Trophoblast cell (in vitro differentiated cells and primary cell): ENCODE measurements around the gene EFNA4.
A peak's percentile ranks its signal among the peaks of the same experiment; 100 is the strongest.

Experiments used
- DNase-seq, 2 donors: peaks; one replicate each; pipeline ENCODE4 v3.0.0-alpha.2; 2016
- H2AFZ ChIP-seq: 2 replicates; pipeline ENCODE4 v1.6.1; 2013; ENCODE audit warnings: low read length, moderate library complexity, mild to moderate bottlenecking; ENCODE audit not compliant: insufficient read depth, poor library complexity
- H2AK5ac ChIP-seq: 2 replicates; pipeline ENCODE4 v1.6.1; 2013; ENCODE audit warnings: mild to moderate bottlenecking, low read length
- H2BK120ac ChIP-seq: 2 replicates; pipeline ENCODE4 v1.6.1; 2013; ENCODE audit warnings: low read length, mild to moderate bottlenecking, moderate library complexity; ENCODE audit not compliant: insufficient read depth, poor library complexity
- H2BK12ac ChIP-seq: 2 replicates; pipeline ENCODE4 v1.6.1; 2013; ENCODE audit warnings: mild to moderate bottlenecking, low read length, moderate library complexity
- H2BK5ac ChIP-seq: 2 replicates; pipeline ENCODE4 v1.6.1; 2013; ENCODE audit warnings: low read length, low read depth, moderate library complexity, mild to moderate bottlenecking; ENCODE audit not compliant: poor library complexity
- H3K14ac ChIP-seq: 2 replicates; pipeline ENCODE4 v1.6.1; 2013; ENCODE audit warnings: mild to moderate bottlenecking, low read length
- H3K18ac ChIP-seq: 2 replicates; pipeline ENCODE4 v1.6.1; 2013; ENCODE audit warnings: mild to moderate bottlenecking, low read length
- H3K23ac ChIP-seq: 2 replicates; pipeline ENCODE4 v1.6.1; 2013; ENCODE audit warnings: low read length
- H3K27ac ChIP-seq: 2 replicates; pipeline ENCODE4 v1.5.1; 2013; ENCODE audit warnings: low read depth, mild to moderate bottlenecking, inconsistent platforms, low read length, moderate library complexity
- H3K27me3 ChIP-seq: 2 replicates; pipeline ENCODE4 v1.6.1; 2013; ENCODE audit warnings: inconsistent platforms, mild to moderate bottlenecking, low read length, moderate library complexity; ENCODE audit not compliant: insufficient read depth
- H3K36me3 ChIP-seq, 2 experiments: 1 replicate in 1 of 2; 2 replicates in 1 of 2; pipeline ENCODE4 v1.6.1; 2013; ENCODE audit warnings: low read length in 2 of 2, mild to moderate bottlenecking in 2 of 2, moderate library complexity in 1 of 2; ENCODE audit not compliant: insufficient read depth in 2 of 2, control insufficient read depth in 1 of 2
- H3K4ac ChIP-seq: 2 replicates; pipeline ENCODE4 v1.6.1; 2013; ENCODE audit warnings: low read depth, mild to moderate bottlenecking, low read length, moderate library complexity
- H3K4me1 ChIP-seq, 2 experiments: 1 replicate in 1 of 2; 2 replicates in 1 of 2; pipeline ENCODE4 v1.6.1; 2013; ENCODE audit warnings: low read length in 2 of 2, mild to moderate bottlenecking in 2 of 2, moderate library complexity in 1 of 2; ENCODE audit not compliant: insufficient read depth in 2 of 2, control insufficient read depth in 1 of 2
- H3K4me2 ChIP-seq: 2 replicates; pipeline ENCODE4 v1.6.1; 2013; ENCODE audit warnings: inconsistent platforms, mild to moderate bottlenecking, low read length, moderate library complexity
- H3K4me3 ChIP-seq: 2 replicates; pipeline ENCODE4 v1.5.1; 2013; ENCODE audit warnings: mild to moderate bottlenecking, low read depth, low read length, inconsistent platforms
- H3K79me1 ChIP-seq: one replicate; pipeline ENCODE4 v1.6.1; 2013; ENCODE audit warnings: low read length
- H3K79me2 ChIP-seq: 2 replicates; pipeline ENCODE4 v1.6.1; 2013; ENCODE audit warnings: low read length, mild to moderate bottlenecking; ENCODE audit not compliant: control insufficient read depth, insufficient read depth, poor library complexity
- H3K9ac ChIP-seq: 2 replicates; pipeline ENCODE4 v1.6.1; 2013; ENCODE audit warnings: mild to moderate bottlenecking, low read length
- H3K9me3 ChIP-seq: 2 replicates; pipeline ENCODE4 v1.6.1; 2013; ENCODE audit warnings: low read depth, mild to moderate bottlenecking, control low read depth, inconsistent platforms, low read length; ENCODE audit not compliant: insufficient read depth
- H4K12ac ChIP-seq: 2 replicates; pipeline ENCODE4 v1.6.1; 2013; ENCODE audit warnings: low read depth, mild to moderate bottlenecking, low read length, moderate library complexity
- H4K8ac ChIP-seq: 2 replicates; pipeline ENCODE4 v1.6.1; 2013; ENCODE audit warnings: low read depth, mild to moderate bottlenecking, low read length, moderate library complexity
- H4K91ac ChIP-seq: one replicate; pipeline ENCODE4 v1.6.1; 2013; ENCODE audit warnings: low read depth, mild to moderate bottlenecking, low read length, moderate library complexity
- WGBS: extraction: QIAGEN DNeasy Blood & Tissue Kit; methylation state at CpG from one replicate; pipeline ENCODE4 v1.1.7; 2013; ENCODE audit warnings: missing lambda C conversion rate; ENCODE audit not compliant: insufficient read length, insufficient coverage; ENCODE audit errors: extremely low coverage; 5-methylcytosine and 5-hydroxymethylcytosine counted together

EFNA4 gene

GRCh38 chr1:155077346-155077745 lies 13.8 kb downstream of the EFNA4 start:
- Histone ChIP-seq H3K79me2 (no peaks in the 10 kb centered on the region), H2AK5ac (no peak overlapping the region), H3K18ac (no peak overlapping the region), H3K9me3 (peaks cover 6% of the 10 kb centered on the region), H3K14ac (no peak overlapping the region), H2BK120ac (no peak overlapping the region), H3K27me3 (peaks cover 41% of the 10 kb centered on the region), H4K91ac (no peak overlapping the region), H3K36me3 (no peaks in the 10 kb centered on the region), H3K9ac (no peak overlapping the region), H4K12ac (no peak overlapping the region), H2AFZ (no peak overlapping the region), H3K4me3 (no peak overlapping the region), H3K27ac (no peak overlapping the region), H3K4me1 (peaks cover 17 to 29% of the 10 kb centered on the region in 2 experiments), H3K4ac (no peak overlapping the region), H2BK5ac (no peak overlapping the region), H2BK12ac (no peak overlapping the region), H3K23ac (no peak overlapping the region), H3K4me2 (no peak overlapping the region), H4K8ac (no peak overlapping the region), H3K79me1 (no peaks in the 10 kb centered on the region)
- WGBS, result no CpG with 5 or more reads among the region's 3 CpGs
- DNase-seq, result peak in 1 of 2 donors; percentile 39

- Histone ChIP-seq H2BK5ac (no peak overlapping the region), H3K4ac (no peak overlapping the region), H3K79me1 (no peaks in the 10 kb centered on the region), H3K4me1 (peaks cover 17 to 29% of the 10 kb centered on the region in 2 experiments), H3K9ac (no peak overlapping the region), H2BK120ac (no peak overlapping the region), H3K79me2 (no peaks in the 10 kb centered on the region), H2BK12ac (no peak overlapping the region), H2AK5ac (no peak overlapping the region), H4K91ac (no peak overlapping the region), H2AFZ (no peak overlapping the region), H3K23ac (no peak overlapping the region), H4K8ac (no peak overlapping the region), H3K27ac (no peak overlapping the region), H3K4me2 (no peak overlapping the region), H4K12ac (no peak overlapping the region), H3K18ac (no peak overlapping the region), H3K14ac (no peak overlapping the region), H3K9me3 (peaks cover 6% of the 10 kb centered on the region), H3K27me3 (peaks cover 46% of the 10 kb centered on the region), H3K4me3 (no peak overlapping the region), H3K36me3 (no peaks in the 10 kb centered on the region)
- no peak for DNase-seq
- no CpG with 5 or more reads among the region's 4 CpGs for WGBS
Observed at GRCh38 chr1:155077758-155078445, 14.4 kb downstream of the EFNA4 start.

GRCh38 chr1:155078469-155079209 lies 15.1 kb downstream of the EFNA4 start, which contains the start of gene EFNA3:
TSS of gene EFNA3 (plus strand) at chr1:155078837. CDS start at chr1:155078942, 105 bp downstream.
- H3K4ac ChIP-seq, result no peak within 1 kb of the TSS
- peak in 1 of 2 donors; percentile 57 for DNase-seq
- H4K91ac ChIP-seq, result no peak within 1 kb of the TSS
- H3K27me3 ChIP-seq, result peaks cover 49% of the 10 kb centered on the region
- no peak within 1 kb of the TSS for H2BK12ac ChIP-seq
- no peak within 1 kb of the TSS for H3K18ac ChIP-seq
- H2BK5ac ChIP-seq, result no peak within 1 kb of the TSS
- H2AFZ ChIP-seq, result no peak within 1 kb of the TSS
- no CpG with 5 or more reads among the region's 59 CpGs for WGBS
- H3K36me3 ChIP-seq, result no peaks in the 10 kb centered on the region
- peaks cover 6% of the 10 kb centered on the region for H3K9me3 ChIP-seq
- no peaks in the 10 kb centered on the region for H3K79me2 ChIP-seq
- H4K8ac ChIP-seq, result no peak within 1 kb of the TSS
- no peaks in the 10 kb centered on the region for H3K79me1 ChIP-seq
- no peak within 1 kb of the TSS for H3K14ac ChIP-seq
- no peak within 1 kb of the TSS for H3K27ac ChIP-seq
- no peak within 1 kb of the TSS for H2AK5ac ChIP-seq
- peak within 1 kb of the TSS; percentile 79 for H3K4me2 ChIP-seq
- H4K12ac ChIP-seq, result no peak within 1 kb of the TSS
- H3K23ac ChIP-seq, result peak within 1 kb of the TSS; percentile 86
- H3K4me1 ChIP-seq, result peaks cover 17 to 29% of the 10 kb centered on the region in 2 experiments
- no peak within 1 kb of the TSS for H3K9ac ChIP-seq
- H3K4me3 ChIP-seq, result peak within 1 kb of the TSS; percentile 55
- no peak within 1 kb of the TSS for H2BK120ac ChIP-seq

GRCh38 chr1:155079210-155079486 lies 15.6 kb downstream of the EFNA4 start:
- DNase-seq, result no peak
- Histone ChIP-seq H3K4me1 (peaks cover 17 to 29% of the 10 kb centered on the region in 2 experiments), H2BK120ac (no peak overlapping the region), H3K27ac (no peak overlapping the region), H4K8ac (no peak overlapping the region), H4K12ac (no peak overlapping the region), H2BK5ac (no peak overlapping the region), H3K9me3 (peaks cover 6% of the 10 kb centered on the region), H3K18ac (no peak overlapping the region), H3K79me2 (no peaks in the 10 kb centered on the region), H3K23ac (no peak overlapping the region), H2BK12ac (no peak overlapping the region), H3K36me3 (no peaks in the 10 kb centered on the region), H3K4me2 (peak overlapping the region; percentile 79), H3K9ac (no peak overlapping the region), H3K4me3 (peak overlapping the region; percentile 55), H3K14ac (no peak overlapping the region), H3K79me1 (no peaks in the 10 kb centered on the region), H3K4ac (no peak overlapping the region), H3K27me3 (peaks cover 51% of the 10 kb centered on the region), H4K91ac (no peak overlapping the region), H2AK5ac (no peak overlapping the region), H2AFZ (no peak overlapping the region)
- WGBS, result no CpG with 5 or more reads among the region's 10 CpGs
